GM18507 (cell line): ENCODE data around the gene IFT57.
A peak's percentile ranks its signal among the peaks of the same experiment; 100 is the strongest.

ENCODE experiments used
- DNase-seq: peaks from one replicate; pipeline ENCODE4 v3.0.0; 2011; ENCODE audit warnings: low read depth; ENCODE audit not compliant: insufficient read length; ENCODE audit errors: extremely low spot score
- FAIRE-seq: peaks from 2 replicates; lab custom pipeline; 2011; peaks lifted over from hg19 to GRCh38; lab: Jason Lieb, UNC

Gene IFT57

DNA sequence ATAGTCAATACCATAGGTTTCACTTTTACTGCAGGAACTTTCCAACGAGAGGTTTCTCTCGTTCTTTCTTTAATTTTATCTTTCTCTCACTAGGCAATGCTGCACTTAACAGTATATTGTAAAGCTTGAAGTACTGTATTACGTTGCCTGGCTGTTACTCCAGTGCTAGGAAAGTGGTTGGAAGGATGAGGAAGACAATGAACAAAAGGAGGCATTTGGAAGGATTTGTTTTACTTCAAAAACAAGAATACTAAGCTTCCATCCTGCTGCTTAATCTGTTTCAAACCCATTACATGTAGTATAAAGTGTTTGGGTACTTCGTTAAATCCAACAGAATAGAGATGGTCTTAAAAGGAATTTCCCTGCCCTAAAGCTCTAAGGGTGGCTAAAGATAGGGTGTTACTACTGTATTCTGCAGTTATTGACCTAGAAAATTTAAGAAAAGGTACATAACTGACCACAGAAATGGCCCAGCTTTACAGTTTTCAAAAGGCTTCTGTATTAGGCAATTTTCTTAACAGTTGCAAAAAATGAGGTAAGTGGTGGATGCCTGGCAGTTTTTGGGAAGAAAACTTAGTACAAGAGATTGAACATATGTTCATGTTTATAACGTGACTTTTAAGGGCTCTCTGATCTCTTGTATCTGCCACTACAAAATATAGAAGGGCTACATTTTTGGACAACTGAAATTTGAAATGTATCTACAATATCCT, 785 bp upstream of the IFT57 start:
- FAIRE-seq (no peak), DNase-seq (no peak)

DNA sequence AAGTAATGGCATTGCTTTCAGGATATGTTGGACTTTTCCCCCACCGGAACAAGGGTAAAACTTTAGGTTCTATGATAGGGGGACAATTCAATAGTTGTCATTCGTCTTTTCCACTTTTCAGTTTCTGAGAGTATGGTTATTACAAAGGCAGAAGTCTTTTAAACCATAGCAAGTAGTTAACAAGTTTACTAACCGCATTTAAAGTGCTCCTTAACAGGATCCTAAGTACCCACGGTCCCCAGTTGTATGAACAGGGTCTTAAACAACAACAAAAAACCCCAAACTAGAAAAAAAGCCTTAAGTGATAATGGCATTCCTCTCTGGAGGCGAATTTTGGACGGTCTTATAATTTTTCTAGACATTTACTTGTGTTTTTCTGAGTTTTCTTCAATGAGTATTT, 831 bp downstream of the IFT57 start:
- FAIRE-seq (peak; percentile 75), DNase-seq (no peak)

DNA sequence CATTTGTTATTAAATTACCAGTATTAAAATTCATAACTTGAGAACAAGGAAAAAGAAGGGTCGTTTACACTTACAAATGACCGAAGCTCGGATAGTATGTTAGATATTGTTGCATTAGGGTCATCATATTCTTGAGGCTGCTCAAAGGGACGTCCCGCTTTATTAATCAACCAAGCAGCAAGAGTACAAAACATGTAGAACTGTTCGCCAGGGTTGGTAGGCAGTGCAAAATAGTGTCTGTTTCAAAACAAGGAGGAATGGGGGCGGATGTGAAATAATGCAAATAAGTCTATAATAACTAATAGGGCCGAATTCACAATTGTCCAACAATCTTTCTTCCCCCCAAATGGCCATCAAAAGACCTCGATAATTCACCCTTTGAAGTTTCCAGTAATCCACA, 2.9 kb downstream of the IFT57 start:
- DNase-seq (no peak), FAIRE-seq (peak; percentile 86)

DNA sequence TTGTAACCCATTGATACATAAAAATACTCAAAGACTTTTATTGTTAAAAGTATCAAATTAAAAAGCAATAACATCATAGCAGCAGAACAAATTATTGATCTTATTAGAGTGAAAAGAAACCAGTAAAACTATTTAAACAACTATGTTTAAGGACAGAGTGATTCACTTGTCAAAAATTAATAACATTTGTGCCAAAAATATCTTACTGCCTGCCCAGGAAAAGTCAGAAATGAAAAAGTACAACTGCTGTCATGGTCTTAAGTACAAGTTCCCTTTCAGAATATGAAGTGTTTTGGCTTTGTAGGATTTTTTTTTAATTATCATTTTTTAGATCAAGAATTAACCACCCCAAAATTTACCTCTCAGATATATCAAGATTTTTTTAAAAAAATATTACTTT, 3.4 kb downstream of the IFT57 start:
- no peak for DNase-seq
- peak; percentile 18 for FAIRE-seq

DNA sequence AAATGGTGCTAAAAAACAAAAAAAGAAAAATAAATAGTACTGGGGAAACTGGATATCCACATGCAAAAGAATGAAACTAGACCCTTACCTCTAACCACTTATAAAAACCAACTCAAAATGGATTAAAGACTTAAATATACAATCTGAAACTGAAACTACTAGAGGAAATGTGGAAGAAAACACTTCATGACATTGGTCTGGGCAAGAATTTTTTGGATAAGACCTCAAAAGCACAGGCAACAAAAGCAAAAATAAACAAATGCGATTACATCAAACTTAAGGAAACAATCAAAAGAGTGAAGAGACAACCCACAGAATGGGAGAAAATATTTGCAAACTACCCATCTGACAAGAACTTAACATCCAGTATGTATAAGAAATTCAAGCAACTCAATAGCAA, 6.4 kb downstream of the IFT57 start:
- FAIRE-seq (peak; percentile 33), DNase-seq (no peak)

DNA sequence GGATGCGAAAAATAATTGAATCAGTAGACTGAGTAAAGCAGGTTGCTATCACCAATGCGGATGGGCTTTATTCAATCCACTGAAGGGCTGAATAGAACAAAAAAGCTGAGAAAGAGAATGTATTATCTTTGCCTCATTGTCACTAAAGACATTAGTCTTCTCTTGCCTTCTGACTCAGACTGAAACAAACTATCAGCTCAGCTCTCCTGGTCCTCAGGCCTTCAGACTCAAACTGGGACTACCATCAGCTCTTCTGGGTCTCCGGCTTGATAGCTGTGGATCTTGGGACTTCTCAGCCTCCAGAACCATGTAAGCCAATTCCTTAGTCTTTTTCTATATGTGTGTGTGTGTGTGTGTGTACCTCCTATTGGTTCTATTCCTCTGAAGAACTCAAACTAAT, 12.6 kb downstream of the IFT57 start:
- FAIRE-seq (peak; percentile 48), DNase-seq (no peak)

DNA sequence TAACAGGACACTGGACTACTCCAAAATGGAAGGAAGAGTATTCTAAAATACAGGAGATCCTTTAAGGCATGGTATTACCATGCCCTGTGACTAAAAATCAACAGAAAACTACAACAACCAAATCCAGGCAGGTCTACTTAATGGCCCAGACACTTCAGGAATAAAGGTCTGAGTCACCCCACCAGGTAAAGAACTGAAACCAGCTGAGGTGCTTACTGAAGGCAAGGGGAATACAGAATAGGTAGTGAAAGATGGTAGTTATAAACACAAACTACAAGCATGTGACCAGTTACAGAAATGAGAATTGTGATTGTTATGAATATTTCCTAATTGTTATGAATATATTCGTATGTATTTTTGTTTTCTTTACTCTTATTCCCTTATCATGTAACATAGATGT, 13.4 kb downstream of the IFT57 start:
- FAIRE-seq (peak; percentile 52), DNase-seq (no peak)

DNA sequence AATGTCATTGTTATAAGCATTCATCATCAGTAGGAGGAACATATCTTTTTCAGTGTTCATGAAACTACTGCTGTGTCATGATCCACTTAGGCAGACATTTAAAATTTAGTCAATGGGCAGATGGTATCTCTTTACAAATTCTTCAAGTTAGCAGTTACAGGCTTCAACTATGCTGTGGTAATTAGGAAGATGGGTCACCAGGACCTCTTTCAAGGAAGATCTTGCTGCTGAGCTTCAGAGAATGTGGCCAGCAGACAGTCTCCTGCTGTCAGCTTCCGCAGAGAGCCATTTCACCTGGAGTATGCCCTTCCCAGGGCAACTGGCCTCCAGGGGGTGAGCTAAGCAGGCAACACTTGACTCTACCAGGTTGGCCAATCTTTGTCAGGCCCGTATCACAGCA, 19.4 kb downstream of the IFT57 start:
- FAIRE-seq: no peak

DNA sequence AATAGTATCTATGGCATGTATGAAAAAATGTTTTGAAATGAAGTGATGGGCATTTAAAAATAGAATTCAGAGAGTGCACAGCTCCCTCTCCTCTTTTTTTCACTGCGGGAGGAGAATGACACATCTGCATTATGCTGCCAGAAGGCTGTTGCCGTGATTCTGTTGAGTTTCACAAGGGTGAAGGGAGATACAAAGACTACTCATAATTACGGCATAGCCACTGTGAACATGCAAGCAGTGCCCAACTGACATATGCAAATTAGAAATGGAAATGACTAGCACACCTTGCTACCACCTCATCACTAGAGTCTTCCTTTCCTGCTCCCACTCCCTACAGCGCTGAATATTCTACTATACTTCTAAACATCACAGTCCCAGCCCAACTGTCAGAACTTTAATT, 20.1 kb downstream of the IFT57 start:
- DNase-seq (no peak), FAIRE-seq (no peak)

More for the DNA sequence above, 19.4 kb downstream of the IFT57 start:
- no peak for DNase-seq

DNA sequence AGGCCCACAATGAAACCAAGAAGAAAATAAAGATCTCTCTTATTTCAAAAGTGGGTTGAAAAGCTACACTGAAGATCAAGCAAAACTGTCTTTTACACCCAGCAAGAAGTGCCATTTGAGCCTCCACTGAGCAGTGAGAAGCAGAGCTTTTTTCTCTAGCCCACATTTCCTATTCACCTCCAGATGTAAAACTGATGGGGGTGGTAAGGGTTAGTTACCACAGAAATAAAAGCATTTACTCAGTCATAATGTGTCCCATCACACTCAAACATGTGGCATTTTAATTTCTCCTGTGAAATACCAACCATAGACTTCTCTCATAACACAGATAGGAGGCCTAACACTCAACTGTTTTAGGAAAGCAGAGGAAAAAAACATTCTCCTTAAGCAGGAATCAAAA, 21.0 kb downstream of the IFT57 start:
- no peak for FAIRE-seq
- no peak for DNase-seq

DNA sequence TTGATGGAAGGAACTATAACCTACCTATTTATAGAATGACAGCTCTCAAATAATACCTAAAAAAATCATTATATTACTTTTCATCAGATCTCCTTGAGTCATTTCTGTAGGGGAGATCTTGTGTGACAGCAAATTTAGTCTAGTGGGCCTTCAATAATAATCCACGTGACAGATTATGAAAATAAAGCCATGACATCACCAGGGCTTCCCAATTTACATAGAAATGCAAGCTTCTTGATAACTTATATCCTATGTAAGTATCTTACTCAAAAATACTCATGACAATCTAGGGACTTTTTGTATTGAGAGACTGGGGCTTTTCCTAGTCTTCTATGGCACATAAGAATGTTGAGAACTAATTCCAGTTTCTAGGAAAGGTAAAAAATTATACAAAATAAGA, 21.6 kb downstream of the IFT57 start:
- FAIRE-seq: no peak

DNA sequence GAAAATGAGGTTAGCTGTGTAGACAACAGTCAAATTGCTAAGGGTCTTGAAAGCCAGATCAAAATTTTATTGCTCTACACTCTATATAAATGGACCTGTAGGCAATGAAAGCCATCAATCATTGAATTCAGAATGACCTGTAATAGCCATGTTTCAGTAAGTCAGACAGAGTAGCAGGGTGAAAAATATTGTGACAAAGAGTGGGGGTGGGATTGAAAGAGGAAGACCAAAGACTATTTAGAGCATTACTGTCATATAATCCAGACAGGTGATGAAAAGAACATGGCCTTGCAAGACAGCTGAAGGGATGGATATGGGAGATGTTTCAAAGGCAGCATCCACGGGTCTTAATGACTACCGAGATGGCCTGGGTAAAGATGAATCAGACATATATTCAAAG, 22.2 kb downstream of the IFT57 start:
- FAIRE-seq: no peak

More for the DNA sequence above, 21.6 kb downstream of the IFT57 start:
- DNase-seq: no peak

DNA sequence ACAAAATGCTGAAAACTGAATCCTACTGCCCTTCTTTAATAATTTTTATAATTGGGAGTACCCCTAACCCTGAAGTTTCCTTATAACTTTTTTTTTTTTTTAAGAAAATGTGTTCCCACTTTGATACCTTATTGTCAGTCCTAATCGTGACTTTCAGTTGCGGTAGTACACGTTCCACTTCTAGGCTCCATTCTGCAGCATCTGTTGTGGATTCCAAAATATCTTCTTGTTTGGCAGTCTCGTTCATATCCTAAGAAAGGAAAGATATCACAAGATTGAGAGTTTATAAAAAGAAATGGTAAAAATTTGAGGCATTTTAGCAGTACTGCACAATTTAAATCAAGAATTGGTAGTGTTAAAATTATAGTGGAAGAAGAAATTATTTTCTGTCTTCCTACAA, 30.8 kb downstream of the IFT57 start:
- FAIRE-seq (no peak), DNase-seq (no peak)

More for the DNA sequence above, 22.2 kb downstream of the IFT57 start:
- no peak for DNase-seq

DNA sequence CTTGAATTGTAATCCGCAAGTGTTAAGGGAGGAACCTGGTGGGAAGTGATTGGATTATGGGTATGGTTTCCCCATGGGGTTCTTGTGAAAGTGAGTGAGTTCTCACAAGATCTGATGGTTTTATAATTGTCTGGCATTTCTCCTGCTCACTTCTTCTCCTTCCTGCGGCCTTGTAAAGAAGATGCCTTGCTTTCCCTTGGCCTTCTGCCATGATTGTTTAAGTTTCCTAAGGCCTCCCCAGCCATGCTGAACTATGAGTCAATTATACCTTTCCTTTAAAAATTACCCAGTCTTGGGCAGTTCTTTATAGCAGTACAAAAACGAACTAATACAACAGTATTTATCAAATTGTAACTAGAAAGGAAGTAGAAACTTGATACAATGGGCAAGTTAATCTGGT, 31.9 kb downstream of the IFT57 start:
- DNase-seq: no peak
- FAIRE-seq: no peak

DNA sequence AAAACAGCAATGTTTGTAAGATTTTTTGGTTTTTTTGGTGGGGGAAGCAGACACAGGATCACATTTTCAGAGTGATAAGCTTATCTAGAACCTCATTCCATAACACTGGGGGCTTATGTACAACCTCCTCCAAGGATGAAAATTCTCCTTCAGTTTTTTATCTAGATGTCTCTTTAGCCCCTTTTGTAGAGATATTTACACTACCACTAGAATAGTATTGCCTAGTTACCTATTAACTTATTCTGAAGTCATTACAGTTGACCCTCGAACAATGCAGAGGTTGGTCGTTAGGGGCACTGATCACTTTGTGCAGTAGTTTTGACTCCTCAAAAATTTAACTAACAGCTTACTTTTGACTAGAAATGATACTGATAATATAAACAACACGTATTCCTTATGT, 32.8 kb downstream of the IFT57 start:
- DNase-seq (no peak), FAIRE-seq (no peak)

DNA sequence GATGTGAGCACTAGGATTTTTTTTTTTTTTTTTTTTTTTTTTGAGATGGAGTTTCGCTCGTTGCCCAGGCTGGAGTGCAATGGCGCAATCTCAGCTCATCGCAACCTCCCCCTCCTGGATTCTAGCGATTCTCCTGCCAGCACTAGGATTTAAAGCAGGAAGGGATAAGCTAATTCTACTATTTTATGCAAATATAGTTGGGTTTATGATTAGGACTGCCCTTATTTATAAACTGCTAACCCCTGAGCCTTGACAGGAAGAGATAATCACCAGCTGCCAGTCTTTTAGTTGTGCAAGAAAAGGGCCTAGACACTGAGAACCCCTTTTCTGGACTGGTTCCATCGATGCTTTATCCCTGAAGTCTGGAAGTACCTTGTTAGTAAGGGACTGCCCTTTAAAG, 36.7 kb downstream of the IFT57 start:
- no peak for DNase-seq
- FAIRE-seq: no peak

DNA sequence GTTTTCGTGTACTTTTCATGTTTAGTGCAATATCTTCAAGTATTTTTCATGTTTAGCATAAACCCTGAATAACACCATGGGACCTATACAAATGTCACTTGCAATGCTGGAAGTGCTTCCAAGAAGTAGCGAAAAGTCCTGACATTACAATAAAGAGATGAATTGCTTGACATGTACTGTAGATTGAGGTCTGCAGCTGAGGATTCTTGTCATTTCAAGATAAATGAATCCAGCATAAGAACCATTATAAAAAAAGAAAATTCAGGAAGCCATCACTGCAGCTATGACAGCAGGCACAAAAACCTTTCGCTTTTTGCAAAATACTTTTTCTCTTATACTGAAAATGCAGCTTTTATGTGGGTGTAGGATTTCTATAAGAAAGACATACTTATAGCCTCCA, 37.4 kb downstream of the IFT57 start:
- FAIRE-seq: no peak
- DNase-seq: no peak

DNA sequence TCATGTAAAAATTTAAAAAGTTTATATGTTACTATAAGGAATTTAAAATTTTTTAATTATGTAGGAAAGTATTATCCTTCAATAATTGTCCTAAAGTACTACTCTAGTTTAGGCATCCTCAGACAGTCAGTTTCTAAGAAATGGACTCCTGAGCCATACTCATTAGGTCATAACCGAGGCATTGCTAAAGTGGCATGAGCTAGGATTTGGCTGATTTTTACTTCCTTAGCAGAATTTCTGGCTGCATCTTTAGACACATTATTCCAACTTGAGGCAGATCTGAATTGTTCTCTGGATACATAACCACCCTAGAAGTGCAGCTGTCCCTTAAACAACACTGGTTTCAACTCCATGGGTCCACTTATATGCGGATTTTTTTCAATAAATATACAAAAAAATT, 38.3 kb downstream of the IFT57 start:
- DNase-seq (no peak), FAIRE-seq (no peak)

DNA sequence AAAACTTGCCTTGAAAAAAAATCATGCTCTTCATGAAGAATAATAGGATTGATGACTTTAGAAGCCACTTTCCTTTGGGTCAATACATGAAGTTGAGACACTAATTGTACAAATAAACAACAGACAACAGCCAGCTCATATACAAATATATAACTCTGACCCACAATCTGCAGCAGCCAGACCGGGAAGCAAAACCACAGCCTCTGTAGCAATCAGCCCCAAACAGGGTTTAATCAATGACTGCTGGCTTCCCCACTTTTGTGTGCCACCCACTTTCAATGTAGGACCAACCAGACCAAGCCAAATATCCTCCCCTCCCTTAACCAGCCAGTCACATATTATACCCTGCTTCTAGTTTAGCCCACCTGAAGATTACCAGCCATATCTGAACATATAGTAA, 39.0 kb downstream of the IFT57 start:
- DNase-seq (no peak), FAIRE-seq (peak; percentile 33)

DNA sequence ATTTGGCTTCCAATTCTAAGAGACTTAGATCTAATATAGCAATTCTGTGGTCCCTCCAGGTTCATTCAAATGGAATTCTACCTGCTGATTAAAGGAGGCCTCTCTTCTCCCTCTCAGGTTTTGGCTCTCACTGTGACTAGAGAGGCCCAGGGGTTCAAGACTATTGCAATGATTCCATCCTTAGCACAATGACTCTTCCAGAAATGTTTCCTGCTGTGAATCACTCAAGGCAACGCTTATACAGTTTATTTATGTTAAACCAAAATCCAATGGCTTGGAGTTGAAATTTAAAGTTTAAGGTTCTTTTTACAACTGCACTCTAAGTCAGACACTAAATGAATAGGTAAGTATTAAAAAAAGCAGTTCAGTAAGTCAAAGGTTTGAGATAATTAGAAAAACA, 39.9 kb downstream of the IFT57 start:
- DNase-seq (no peak), FAIRE-seq (no peak)

DNA sequence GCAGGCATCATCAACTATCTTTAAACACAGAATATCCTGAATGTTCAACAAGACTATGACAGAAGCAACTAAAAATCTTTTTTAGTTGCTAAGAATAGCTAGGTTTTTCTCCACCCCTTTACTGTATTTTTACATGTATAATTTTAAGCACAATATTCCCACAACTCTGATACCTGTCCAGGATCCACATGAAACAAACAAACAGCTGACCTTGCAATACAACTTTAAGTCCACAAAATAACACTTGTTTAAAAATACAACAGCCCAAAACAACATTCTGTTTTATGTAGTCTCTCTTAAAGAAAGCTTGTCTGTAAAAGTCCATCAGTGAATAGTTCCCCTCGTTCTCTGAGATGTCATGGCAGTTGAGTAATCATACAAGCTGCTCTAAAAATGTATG, 41.1 kb downstream of the IFT57 start:
- DNase-seq: no peak
- no peak for FAIRE-seq

DNA sequence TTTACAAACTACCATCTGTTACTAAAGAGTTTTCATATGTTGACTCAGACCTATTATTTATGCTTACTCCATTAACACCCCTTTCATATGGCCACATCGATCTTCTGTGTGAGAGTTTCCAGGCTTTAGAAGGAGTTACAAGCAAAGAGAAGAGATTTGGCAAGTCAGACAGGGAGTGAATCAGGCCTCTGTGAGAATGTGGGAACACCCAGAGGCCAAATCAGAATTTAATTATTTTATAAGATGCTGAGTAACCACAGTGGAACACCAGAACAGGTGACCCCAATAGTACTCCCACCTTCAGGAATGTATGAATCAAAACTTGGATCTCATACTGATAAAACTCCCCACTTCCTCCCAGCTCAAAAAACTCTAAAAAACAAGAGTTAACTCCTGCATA, 42.0 kb downstream of the IFT57 start:
- DNase-seq: no peak
- no peak for FAIRE-seq
